ENCODE results near the gene CTCF.

- TF ChIP-seq EP300 (IDR thresholded peaks at IDR 0.05) = no peak
- no peak for TF ChIP-seq CTCF (IDR thresholded peaks at IDR 0.05)
- no peak for TF ChIP-seq POLR2A (IDR thresholded peaks at IDR 0.05)
- TF ChIP-seq POLR2AphosphoS5 (IDR thresholded peaks at IDR 0.05) = no peak
Measured at GRCh38 chr16:67651847-67652246, 89.5 kb downstream of the CTCF start.

Measured in suprapubic skin (tissue), 4 donors.